PC-3 (cell line): ENCODE data around the gene ABL2. TPM values are rescaled to one million over a fixed set of nuclear protein-coding genes. Genes with fewer than 3 reads are reported as not detected.

Experiments
- ATAC-seq: fragments of 200-7000 bp; cut with Tn5 transposase; 2 replicates; pipeline ENCODE4 v1.9.1; 2020; ENCODE audit warnings: mild to moderate bottlenecking, moderate library complexity
- BruUV-seq: library from RNA; stranded (reverse); fragments of 400-500 nt; replicated peaks from 2 replicates; lab custom pipeline; 2021; lab: Mats Ljungman, UMichigan
- CTCF ChIA-PET: fragments of 300-600 bp; sonication (Branson Sonifier 250); formaldehyde crosslinking; loops from one replicate; lab custom pipeline; 2022; ENCODE audit warnings: antibody characterized with exemption; lab: Charles Lee
- POLR2A ChIA-PET: fragments of 300-600 bp; sonication (Branson Sonifier 250); formaldehyde crosslinking; loops from one replicate; lab custom pipeline; 2022; ENCODE audit warnings: antibody characterized with exemption; ENCODE audit not compliant: unreplicated experiment; lab: Charles Lee
- DNase-seq: peaks from one replicate; pipeline ENCODE4 v3.0.0-alpha.2; 2015
- H2AFZ ChIP-seq: fragments of 300-600 bp; sonication (generic); 2 replicates; pipeline ENCODE4 v1.6.0; 2016; ENCODE audit warnings: antibody characterized with exemption, low read length
- H3F3A ChIP-seq: fragments of 300-600 bp; sonication (generic); one replicate; pipeline ENCODE4 v1.6.0; 2017; ENCODE audit warnings: antibody characterized with exemption, low read length, control low read depth, mild to moderate bottlenecking; ENCODE audit not compliant: unreplicated experiment
- H3K27ac ChIP-seq: fragments of 300-600 bp; sonication (generic); 2 replicates; pipeline ENCODE4 v1.5.1; 2016; ENCODE audit warnings: mild to moderate bottlenecking, low read length
- H3K27me3 ChIP-seq: fragments of 300-600 bp; sonication (generic); 2 replicates; pipeline ENCODE4 v1.6.1; 2016; ENCODE audit warnings: low read length, mixed read lengths
- H3K36me3 ChIP-seq: fragments of 300-600 bp; sonication (generic); 2 replicates; pipeline ENCODE4 v1.6.1; 2016; ENCODE audit warnings: low read depth, mixed run types, low read length, mixed read lengths
- H3K4me1 ChIP-seq: fragments of 300-600 bp; sonication (generic); 2 replicates; pipeline ENCODE4 v1.5.1; 2016; ENCODE audit warnings: low read length; ENCODE audit not compliant: insufficient read depth
- H3K4me2 ChIP-seq: fragments of 300-600 bp; sonication (generic); 2 replicates; pipeline ENCODE4 v1.6.0; 2016; ENCODE audit warnings: low read length
- H3K4me3 ChIP-seq: fragments of 300-600 bp; sonication (generic); 2 replicates; pipeline ENCODE4 v1.5.1; 2016; ENCODE audit warnings: mild to moderate bottlenecking, low read length, mixed read lengths
- H3K79me2 ChIP-seq: fragments of 300-600 bp; sonication (generic); 2 replicates; pipeline ENCODE4 v1.6.1; 2017; ENCODE audit warnings: low read length, mixed read lengths
- H3K9ac ChIP-seq: fragments of 300-600 bp; sonication (generic); 2 replicates; pipeline ENCODE4 v1.6.0; 2016; ENCODE audit warnings: mild to moderate bottlenecking, low read length
- H3K9me2 ChIP-seq: fragments of 300-600 bp; sonication (generic); replicated peaks from 2 replicates; pipeline ENCODE4 v1.6.1; 2016; ENCODE audit warnings: mixed run types, low read length, mixed read lengths
- H3K9me3 ChIP-seq: fragments of 300-600 bp; sonication (generic); 2 replicates; pipeline ENCODE4 v1.6.1; 2016; ENCODE audit warnings: low read length, mixed read lengths
- H4K20me1 ChIP-seq: fragments of 300-600 bp; sonication (generic); 2 replicates; pipeline ENCODE4 v1.6.1; 2016; ENCODE audit warnings: low read length, mixed read lengths
- CTCF ChIP-seq: fragments of 300-600 bp; sonication (generic); conservative IDR thresholded peaks from 2 replicates; pipeline ENCODE4 v1.5.1; 2017; ENCODE audit warnings: antibody characterized with exemption, low read depth, mild to moderate bottlenecking, low read length
- EZH2 ChIP-seq: fragments of 300-600 bp; sonication (generic); IDR thresholded peaks from one replicate; pipeline ENCODE4 v1.6.1; 2017; ENCODE audit warnings: antibody characterized with exemption, mild to moderate bottlenecking, low read length; ENCODE audit not compliant: unreplicated experiment
- EZH2phosphoT487 ChIP-seq: fragments of 300-600 bp; sonication (generic); IDR thresholded peaks from 2 replicates; pipeline ENCODE4 v1.6.1; 2018; ENCODE audit warnings: mild to moderate bottlenecking, antibody characterized with exemption, low read length, borderline replicate concordance
- intact Hi-C: fragments of 100-400 bp; cut with micrococcal nuclease; formaldehyde crosslinking; loops from 2 replicates; pipeline ENCODE4 v1.9.0; 2023
- total RNA-seq: library from RNA; depleted of rRNA; stranded (reverse); fragments of >200 nt; gene quantifications from 2 replicates; pipeline ENCODE4 v1.2.3, GENCODE V29; 2014

The ABL2 gene
- total RNA-seq, 1 experiment from 2014 or later = 15.9 TPM

GRCh38 chr1:179055937-179056336 lies 173.5 kb downstream of the ABL2 start:
- POLR2A ChIA-PET = no interaction called here
- Histone ChIP-seq H3K4me2 (0 out of 2 replicates have a peak overlapping the region, but pooled peaks have one; percentile 29), H3K36me3 (peaks cover 4% of the 10 kb centered on the region; the same call in 1 of the 2 replicates), H3K9me3 (no peaks in the 10 kb centered on the region), H3K27me3 (no peaks in the 10 kb centered on the region), H3F3A (no peaks in the 10 kb centered on the region), H2AFZ (no peak overlapping the region), H3K9me2 (no peaks in the 10 kb centered on the region), H3K27ac (peak overlapping the region; percentile 55), H4K20me1 (no peaks in the 10 kb centered on the region), H3K4me1 (peaks cover 45% of the 10 kb centered on the region), H3K79me2 (no peaks in the 10 kb centered on the region), H3K9ac (no peak overlapping the region), H3K4me3 (no peak overlapping the region)
- TF ChIP-seq EZH2 (no peak), CTCF (no peak), EZH2phosphoT487 (no peak)
- DNase-seq (peak; percentile 77), ATAC-seq (peak; percentile 58)
- CTCF ChIA-PET = no interaction called here
- intact Hi-C loops = no loop called here
- no TSS peak for BruUV-seq

GRCh38 chr1:179053486-179053885 lies 176.0 kb downstream of the ABL2 start:
- no TSS peak for BruUV-seq
- intact Hi-C loops = no loop called here
- Histone ChIP-seq H3K4me2 (peak overlapping the region; percentile 21), H3K4me1 (peaks cover 37% of the 10 kb centered on the region), H3F3A (no peaks in the 10 kb centered on the region), H3K9ac (peak overlapping the region; percentile 28; the same call in 1 of the 2 replicates), H4K20me1 (no peaks in the 10 kb centered on the region), H3K9me2 (no peaks in the 10 kb centered on the region), H3K36me3 (peaks cover 4% of the 10 kb centered on the region), H3K4me3 (no peak overlapping the region), H3K27me3 (no peaks in the 10 kb centered on the region), H2AFZ (no peak overlapping the region), H3K27ac (peak overlapping the region; percentile 82), H3K79me2 (no peaks in the 10 kb centered on the region), H3K9me3 (no peaks in the 10 kb centered on the region)
- DNase-seq = peak; percentile 54
- CTCF ChIA-PET = no interaction called here
- peak; percentile 22; the same call in 1 of the 2 replicates for ATAC-seq
- TF ChIP-seq CTCF (no peak), EZH2 (no peak), EZH2phosphoT487 (no peak)
- POLR2A ChIA-PET = no interaction called here

- no TSS peak for BruUV-seq
- H3K36me3 ChIP-seq = peaks cover 4% of the 10 kb centered on the region
- no peaks in the 10 kb centered on the region for H3K9me3 ChIP-seq
- ChIA-PET CTCF (no interaction called here), POLR2A (no interaction called here)
- intact Hi-C loops = no loop called here
- peak overlapping the region; percentile 82 for H3K27ac ChIP-seq
- DNase-seq = no peak
- H3K4me3 ChIP-seq = no peak overlapping the region
- TF ChIP-seq EZH2phosphoT487 (no peak), CTCF (no peak), EZH2 (no peak)
- no peaks in the 10 kb centered on the region for H3K27me3 ChIP-seq
- peak overlapping the region; percentile 21 for H3K4me2 ChIP-seq
- peak overlapping the region; percentile 28; the same call in 1 of the 2 replicates for H3K9ac ChIP-seq
- H3K79me2 ChIP-seq = no peaks in the 10 kb centered on the region
- no peaks in the 10 kb centered on the region for H4K20me1 ChIP-seq
- no peak overlapping the region for H2AFZ ChIP-seq
- no peak for ATAC-seq
- H3K9me2 ChIP-seq = no peaks in the 10 kb centered on the region
- no peaks in the 10 kb centered on the region for H3F3A ChIP-seq
- H3K4me1 ChIP-seq = peaks cover 32% of the 10 kb centered on the region
Observed at GRCh38 chr1:179052776-179053175, 176.7 kb downstream of the ABL2 start.
